ENCODE results near the gene SASH1.

GRCh38 chr6:148470606-148471465, 128.2 kb downstream of the SASH1 start:
- TF ChIP-seq CTCF (IDR thresholded peaks at IDR 0.05) = no peak
- TF ChIP-seq POLR2A (IDR thresholded peaks at IDR 0.05) = no peak

Measured in heart left ventricle (tissue), 13 donors.